ENCODE results near the gene FAAP20.

Gene FAAP20

DNA sequence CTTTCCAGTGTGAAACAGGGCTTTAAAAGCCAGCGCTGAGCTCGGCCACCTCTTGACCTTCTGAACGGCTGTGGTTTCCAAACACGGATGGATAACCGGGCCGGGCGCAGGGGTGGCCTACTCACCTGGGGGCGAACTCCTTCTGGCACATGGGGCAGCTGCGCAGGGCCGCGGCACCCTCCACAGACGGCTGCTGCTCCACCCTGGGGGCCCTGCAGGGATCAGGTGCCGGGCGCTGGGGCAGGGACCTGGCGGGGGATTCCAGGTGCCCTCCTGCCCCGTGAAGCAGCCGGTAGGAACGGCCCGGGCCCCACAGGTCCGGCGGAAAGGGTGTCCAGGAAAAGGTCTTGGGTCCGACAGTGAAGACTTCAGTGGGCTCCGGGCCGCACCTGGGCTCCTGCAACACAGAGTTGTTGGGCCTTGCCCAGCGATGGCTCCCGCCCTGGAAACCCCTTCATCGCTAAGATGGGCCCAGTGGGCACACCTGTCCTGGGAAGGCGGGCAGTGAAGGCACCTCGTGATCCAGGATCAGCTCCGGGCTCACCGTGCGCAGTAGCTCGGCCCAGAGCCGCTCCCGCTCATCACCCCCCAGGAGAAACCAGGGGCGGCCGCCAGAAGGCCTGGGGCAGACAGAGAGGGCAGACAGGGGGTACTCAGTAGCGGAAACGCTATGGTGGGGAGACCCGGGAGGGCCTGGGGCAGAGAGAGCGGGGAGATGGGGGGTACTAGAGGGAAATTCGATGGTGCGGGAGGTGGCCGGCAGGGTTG is 874 bp downstream of the FAAP20 start:
- DNase-seq = no peak

DNA sequence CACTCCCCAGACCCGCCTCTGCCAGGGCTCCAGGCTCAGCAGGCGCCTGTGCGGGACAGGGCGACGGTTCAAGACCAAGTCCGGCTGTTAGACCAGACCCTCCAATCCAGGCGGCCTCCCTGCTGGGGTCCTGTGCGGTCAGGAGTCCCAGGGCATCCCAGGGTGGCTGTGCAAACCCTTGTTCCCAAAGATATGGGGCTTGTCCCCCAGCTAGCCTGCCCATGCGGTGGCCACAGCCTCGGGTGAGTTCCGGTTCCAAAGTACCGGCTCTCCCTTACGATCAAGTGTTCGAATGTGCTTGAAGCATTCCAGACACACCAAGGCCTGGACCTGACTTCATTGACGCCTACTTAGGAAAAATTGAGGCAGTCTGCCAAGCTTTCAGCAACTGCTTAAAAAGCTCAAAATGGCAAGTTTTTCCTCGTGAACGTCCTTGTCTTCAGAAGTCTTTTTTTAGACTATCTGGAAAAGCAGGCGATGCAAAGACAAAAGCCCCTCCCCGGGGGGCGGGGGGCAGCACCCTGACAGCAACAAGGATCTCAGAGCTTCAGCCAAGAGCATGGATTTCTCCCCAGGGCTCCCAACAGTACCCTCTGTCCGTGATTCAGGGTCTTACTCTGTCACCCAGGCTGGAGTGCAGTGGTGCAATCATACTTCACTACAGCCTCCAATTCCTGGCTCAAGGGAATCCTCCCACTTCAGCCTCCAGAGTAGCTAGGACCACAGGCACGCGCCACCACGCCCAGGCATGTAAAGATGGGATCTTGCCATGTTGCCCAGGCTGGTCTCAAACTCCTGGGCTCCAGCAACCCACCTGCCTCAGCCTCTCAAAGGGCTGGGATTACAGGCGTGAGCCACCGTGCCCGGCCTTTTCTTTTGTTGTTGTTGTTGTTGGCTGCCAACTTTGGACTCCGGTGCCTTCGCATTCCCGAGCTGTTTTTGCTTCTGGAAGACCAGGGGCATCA is 2.3 kb downstream of the FAAP20 start:
- DNase-seq = peak; percentile 50

DNA sequence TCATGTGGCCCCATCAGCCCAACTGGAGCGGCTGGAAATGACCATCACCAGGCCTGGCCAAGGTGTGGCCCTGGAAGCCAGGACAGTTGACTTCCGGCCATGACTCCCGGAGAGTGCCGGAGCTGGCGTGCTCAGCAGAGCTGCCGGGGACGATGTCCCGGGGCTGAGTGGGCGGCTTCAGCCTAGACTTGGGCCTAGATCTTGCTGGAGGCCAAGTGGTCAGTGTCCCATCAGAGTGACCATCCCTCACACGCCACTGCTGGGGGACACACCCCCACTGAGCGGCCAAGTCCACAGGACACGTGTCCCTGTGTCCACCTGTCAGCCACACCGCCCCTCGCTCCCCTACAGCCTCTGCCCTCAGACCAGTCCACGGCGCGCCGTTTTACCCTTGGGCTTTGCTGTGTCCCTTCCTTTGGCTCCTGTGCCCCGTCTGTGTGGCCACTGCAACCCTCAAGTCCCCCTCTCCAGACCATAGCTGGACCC is 4.0 kb downstream of the FAAP20 start:
- no peak for DNase-seq

DNA sequence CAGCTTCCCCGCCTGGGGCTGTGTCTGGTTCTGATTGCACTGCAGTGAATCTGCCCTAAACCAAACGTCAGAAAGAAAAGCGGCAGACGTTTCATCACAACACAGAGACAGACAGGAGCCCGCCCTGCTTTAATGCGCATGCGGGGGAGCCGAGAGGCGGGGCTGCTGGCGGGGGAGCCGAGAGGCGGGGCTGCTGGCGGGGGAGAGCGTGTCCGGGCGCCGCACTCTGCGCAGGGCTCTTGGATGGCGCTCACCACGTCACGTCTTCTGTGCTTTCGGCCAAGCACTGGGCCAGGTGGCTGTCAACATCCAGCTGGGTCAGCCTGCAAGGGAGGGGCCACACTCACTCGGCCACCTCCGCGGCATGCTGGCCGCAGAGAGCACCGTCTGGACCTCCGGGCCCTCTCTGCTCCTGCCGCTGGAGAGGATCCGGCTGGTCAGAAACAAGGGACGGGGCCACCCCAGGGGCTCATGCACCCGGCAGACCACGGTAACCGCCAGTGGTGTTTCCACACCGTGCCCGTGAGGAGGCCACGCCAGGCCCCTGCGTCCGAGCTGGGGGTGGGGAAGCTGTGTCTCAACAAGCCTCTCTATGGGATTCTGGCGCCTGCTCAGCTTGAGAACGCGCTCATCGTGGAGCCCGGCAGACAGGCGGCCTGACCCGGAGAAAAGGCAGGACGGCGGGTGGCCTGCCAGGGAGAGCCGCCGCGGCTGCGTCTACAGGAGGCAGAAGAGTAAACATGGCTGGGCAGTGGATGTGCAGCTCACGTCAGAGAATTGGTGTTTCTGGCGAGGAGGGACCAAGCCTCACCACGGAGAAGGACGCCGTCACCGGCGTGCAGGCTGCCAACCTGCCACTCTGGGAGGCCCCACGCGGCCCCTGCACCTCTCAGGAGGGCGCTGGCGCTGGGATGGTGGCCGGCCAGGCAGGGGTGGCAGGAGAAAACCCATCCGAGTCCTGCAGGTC is 4.8 kb downstream of the FAAP20 start:
- peak; percentile 92 for DNase-seq

DNA sequence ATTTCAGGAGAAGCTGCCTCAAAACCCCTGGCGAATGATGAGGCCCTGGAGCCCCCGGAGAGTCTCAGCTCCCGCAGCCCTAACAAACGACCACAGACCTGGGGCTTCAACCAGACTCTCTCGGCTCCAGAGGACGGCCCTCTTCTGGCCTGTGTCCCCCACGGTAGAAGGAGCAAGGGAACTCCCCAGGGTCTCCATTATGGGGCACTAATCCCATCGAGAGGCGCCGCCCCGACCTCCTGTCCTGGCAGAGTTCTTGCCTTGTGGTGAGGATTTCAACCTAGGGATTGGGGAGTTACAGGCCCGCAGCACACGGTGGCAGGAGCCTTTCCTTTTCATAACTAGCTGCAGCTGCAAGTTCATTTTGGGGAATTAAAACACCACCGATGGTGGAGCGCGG is 6.2 kb downstream of the FAAP20 start:
- DNase-seq = no peak

DNA sequence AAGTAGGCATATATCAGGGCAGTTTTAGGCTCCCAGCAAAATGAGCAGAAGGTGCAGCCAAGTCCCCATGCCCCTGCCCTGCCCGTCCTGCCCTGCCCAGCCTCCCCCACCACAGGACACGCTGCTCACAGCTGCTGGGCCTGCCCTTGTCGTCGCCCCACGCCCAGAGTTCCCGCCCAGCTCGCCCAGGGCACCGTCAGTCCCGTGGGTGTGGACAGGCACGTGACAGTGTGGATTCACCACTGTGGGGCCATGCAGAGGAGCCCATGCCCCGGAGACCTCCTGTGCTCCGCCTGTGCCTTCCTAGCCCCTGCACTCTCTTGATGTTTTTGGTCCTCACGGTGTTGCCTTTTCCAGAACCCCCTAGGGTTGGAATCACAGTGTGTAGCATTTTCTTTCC is 7.0 kb downstream of the FAAP20 start:
- DNase-seq = no peak

DNA sequence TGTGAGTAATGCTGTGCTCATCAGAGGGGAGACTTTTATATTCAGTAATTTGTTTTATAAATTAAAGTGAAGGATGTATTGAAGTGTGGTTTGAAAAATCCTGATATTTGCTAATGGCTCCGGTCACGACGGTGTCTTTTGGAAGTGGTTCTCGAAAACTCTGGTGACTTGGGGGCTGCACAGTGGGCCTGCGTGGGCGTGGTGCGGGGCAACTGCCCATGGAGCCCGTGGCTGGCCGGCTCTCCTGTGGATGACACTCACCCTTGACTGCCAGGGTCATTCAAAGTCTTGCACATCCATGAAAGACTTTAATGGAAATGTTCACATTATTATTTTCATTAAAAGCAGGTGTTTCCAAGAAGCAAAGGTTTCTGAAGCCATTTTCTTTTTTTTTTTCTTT is 7.7 kb downstream of the FAAP20 start:
- no peak for DNase-seq

DNA sequence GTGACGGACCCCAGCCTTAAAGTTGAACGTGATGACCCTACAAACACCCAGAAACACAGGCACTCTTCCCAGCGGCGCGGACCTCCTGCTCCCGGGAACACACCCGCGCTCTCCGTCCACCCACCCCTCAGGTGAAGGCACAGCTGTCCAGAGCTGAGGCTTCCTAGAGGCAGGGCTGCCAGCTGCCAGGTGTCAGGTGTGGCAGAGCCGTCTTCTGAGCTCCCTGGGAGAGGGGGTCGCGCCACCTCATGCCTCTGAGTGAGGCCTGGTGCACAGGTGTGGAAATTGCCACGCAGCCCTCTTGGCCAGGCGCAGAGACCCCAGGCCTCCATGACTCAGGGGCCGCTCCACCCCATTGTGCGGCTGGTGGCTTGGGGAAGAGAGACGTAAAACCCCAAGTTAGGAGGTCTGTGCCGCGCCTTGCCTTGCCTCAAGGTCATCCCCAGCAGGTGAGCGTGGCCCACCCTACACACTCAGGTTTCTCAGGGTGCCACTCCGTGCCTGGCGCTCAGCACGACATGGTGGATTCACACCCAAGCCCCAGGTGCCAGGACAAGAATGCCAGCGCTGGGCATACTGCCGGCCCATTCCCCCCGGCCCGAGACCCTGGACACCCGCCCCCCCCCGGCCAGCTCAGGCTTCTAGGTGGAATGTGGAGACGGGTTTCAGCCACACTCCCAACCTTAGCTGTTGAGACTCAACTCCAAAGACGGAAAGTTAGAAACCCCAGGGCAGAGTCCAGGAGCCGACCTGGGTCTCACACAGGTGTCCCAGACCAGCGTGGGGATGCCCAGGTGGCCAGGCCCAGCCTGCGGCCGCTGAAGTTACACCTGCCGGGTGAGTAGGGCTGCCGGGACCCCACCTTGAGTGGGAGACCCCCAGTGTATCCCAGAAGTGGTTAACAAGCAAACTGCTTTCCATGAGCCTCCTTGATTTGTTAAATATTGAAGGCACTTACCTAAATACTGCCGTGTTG is 8.4 kb downstream of the FAAP20 start:
- no peak for DNase-seq

DNA sequence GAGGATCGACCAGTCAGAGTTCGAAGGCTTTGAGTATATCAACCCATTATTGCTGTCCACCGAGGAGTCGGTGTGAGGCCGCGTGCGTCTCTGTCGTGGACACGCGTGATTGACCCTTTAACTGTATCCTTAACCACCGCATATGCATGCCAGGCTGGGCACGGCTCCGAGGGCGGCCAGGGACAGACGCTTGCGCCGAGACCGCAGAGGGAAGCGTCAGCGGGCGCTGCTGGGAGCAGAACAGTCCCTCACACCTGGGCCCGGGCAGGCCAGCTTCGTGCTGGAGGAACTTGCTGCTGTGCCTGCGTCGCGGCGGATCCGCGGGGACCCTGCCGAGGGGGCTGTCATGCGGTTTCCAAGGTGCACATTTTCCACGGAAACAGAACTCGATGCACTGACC is 9.6 kb downstream of the FAAP20 start:
- DNase-seq = no peak

DNA sequence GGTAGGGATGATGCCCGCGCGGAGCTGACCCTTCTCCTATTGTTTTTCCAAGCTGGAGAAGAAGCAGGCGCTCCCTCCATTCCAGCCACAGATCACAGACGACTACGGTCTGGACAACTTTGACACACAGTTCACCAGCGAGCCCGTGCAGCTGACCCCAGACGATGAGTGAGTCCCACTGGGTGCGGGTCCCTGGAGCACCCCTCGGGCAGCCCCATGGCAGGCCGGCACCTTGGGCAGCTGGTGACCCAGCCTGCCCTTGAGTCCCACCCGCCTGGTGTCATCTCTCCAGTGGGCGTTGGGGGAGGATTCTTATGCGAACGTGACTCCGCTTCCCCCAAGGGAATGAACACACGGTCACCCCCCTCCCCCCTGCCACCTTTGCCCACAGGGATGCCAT is 10.0 kb downstream of the FAAP20 start:
- no peak for DNase-seq

DNA sequence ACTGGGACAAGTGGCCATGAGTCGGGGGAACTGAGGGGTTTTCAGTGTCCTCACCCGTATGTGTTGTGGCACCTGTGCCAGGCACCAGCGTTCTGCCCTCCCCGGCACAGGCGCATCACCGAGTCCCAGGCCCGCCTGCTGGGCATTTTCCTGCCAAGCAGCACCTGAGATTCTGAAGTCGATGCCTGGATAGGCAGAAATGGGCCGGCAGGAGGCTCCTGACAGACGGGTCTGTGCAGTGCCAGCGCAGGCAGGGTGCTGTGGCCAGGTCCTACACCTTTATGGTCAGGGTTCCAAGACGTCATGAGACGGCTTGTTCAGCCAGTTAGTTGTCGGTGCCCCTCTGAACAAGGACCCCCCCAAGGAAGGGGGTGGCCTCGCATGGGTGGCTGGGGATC is 10.6 kb downstream of the FAAP20 start:
- DNase-seq = no peak

DNA sequence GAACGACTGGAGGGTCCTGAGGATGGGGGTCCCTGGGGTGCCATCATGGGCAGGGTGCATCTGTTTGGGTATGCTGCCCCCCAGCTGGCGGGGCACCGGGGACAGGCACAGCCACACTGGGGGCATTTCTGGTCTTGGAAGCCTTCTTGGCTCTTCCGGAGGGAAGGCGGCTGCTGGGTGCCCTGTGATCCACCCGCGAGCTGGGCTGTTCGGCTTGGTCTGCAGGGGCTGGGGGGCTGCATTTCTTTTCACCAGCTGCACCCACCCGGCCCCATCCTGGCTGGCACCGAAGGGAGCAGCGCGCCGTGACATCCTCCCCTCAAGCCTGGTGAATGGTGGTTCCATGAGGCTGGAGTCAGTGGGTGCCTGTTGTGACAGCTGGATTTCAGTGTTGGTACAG is 12.2 kb downstream of the FAAP20 start:
- no peak for DNase-seq

DNA sequence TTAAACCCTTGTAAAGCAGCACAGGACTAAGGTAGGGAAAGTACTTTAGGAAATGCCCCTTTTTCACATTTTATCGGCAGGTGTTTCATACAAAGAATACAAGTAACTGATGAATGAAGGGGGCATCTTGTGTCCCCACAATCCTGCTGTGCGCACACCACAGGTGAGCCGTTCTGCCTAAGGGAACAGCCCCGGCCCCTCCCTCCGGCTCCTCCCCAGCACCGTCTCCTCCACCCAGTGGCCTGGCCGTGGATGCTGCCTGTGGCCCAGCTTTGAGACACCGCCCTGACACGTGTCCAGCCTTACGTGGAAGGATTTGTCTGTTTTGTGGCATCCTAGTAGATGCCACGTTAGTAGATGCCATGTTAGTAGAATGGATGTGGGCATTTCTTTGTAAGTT is 12.8 kb downstream of the FAAP20 start:
- no peak for DNase-seq

DNA sequence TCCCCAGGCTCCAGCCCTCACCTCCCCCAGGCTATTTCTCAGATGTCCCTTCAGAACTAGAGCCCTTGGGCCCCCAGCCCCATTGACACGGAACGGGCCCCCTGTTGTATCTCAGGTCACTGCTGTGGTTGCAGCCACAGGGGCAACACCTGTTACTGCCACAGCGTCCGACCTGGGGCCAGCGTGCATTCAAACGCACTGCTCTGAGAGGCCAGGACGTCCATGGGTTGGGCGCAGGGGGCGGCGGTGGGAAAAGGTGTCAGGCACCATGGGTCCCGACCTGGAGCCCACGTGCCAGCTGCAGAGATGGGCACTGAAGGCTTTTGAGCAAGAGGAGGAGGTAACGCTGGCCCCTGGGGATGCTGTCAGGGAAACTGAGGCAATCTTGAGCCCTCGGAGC is 13.3 kb downstream of the FAAP20 start:
- DNase-seq = no peak

DNA sequence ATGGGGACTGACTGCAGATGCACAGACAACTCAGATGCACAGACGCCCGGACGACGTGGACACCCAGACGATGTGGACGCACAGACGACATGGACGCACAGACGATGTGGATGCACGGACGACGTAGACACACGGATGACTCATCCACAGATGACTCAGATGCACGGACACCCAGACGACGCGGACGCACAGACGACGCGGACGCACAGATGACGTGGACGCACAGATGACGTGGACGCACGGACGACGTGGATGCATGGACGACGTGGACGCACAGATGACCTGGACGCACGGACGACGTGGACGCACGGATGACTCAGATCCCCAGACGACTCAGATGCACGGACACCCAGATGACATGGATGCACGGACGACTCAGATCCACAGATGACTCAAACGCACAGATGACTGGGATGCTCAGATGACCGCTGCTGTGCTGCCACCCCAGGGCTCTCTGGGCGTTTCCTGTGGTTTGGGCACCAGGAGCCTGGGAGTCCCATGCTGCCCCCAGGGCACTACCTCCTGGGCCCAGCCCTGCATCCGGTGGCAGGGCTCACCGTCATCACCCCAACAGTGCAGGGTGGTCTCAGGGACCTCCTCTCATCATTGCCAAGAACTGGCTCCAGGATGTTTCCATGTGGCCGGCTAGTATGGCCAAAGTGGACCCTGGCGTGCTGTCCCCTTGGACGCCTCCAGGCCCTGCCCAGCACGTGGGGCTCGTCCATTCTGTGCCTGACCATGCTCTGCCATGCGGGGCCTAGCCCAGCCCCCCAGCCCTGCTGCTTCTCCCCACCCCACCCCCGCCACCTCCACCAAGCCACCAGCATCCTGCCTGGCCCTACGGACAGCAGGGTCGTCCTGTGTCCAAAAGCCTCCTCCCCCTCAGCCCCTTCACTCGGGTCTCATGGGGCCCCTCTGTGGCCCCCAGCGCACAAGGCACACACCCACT is 14.0 kb downstream of the FAAP20 start:
- no peak for DNase-seq

DNA sequence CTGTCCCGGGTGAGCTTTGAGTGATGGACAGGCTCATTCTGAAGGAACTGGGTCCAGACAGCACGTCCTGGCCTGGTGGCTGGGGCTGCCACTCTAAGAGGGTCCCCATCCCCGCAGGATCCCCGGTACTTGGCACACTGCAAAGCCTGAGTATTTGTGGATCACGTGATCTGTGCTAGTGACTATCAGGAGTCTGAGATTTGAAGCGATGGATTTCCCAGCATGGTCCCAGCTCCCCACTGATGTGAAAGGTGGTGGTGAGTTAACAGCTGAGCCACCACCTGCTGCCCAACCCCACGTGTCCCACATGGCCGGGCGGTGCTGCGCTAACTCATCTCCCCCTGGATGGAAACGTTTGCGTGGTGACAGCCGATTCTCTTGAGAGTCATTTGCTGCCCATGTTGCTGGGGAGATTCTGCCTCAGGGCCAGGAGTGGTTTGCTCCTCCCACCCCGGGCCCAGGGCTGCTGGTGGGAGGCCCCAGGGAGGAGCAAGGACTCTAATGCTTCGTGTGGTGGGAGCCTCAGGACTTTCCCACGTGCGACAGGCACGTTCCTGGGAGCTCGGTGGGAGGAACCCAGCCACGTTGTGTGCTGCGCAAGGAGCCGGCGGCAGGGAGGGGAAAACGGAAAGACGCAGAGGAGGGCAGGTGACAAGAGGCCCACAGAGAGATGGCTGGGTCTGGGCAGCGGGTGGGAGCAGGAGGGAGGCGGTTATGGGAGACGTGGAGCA is 15.1 kb downstream of the FAAP20 start:
- DNase-seq = no peak

DNA sequence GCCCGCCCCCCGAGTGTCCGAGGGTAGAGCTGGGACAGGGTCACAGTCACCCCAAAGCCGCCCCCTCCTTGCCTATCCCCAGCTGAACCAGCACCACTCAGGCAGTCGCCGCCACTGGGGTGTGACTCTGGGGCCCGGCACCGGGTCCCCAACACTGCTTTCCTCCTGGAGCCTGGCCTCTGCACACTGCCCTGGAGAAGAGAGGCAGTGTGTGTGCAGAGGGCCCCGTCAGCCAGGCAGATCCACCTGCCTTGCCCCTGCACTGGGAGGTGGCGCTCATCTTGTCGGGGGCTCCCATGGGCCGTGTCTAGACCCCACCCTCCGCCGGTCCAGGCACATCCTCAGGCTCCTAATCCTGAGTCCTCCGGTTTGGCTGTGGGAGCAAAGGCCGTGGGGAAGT is 15.7 kb downstream of the FAAP20 start:
- DNase-seq = no peak

DNA sequence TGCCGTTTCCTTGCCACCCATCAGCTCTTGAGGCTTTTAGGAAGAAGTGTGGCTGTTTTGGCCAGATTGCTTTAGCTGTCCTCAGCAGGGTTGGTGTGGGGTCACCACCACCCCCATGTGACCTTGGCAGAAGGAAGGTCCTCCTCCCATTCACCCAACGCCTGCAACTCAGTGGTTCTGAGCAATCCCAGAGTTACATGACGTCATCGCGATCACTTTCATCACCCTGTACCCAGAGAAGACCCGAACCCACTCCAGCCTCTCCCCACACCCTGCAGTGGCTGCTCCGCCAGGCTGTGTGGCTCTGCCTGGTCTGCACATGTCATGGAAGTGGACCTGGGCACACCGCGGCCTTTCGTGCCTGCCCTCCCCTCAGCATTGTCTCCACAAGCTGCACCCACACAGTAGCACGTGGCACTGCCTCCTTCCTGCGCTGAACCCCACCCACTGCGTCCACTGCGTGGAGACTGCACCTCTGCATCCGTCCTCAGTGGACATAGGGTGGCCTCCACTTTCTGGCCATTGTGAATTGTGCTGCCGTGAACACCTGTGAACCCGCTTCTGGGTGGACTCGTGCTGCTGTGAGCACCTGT is 16.5 kb downstream of the FAAP20 start:
- no peak for DNase-seq

DNA sequence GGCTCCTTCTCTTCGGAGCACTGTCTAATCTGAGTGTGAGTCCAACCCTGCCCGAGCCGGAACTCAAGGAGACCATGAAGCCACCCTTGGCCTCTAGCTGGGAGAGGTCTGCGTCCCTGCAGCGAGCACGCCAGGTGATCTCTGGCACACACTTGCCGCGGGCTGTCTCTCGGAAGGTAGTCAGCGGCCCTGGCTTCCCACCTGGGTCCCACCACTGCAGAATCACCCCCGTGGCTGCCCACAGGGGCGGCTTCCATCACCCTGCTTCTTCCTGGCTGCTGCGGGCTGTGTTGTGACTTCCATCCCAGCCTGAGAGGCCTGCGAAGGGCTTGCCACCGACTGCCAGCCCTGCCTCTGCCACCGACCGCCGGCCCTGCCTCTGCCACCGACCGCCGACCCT is 17.0 kb downstream of the FAAP20 start:
- DNase-seq = no peak

Data from fibroblast of skin of right quadriceps (primary cell).